IMR-90 (cell line): ENCODE results near the gene IL6. TPM values are rescaled to one million over a fixed set of nuclear protein-coding genes. Genes with fewer than 3 reads are reported as not detected.
A peak's percentile ranks its signal among the peaks of the same experiment; 100 is the strongest.

Experiments used
- ATAC-seq: fragments of 200-7000 bp; cut with Tn5 transposase; 2 replicates; pipeline ENCODE4 v1.9.1; 2020; ENCODE audit warnings: low read depth, mild to moderate bottlenecking, moderate library complexity
- BruUV-seq: library from RNA; stranded (reverse); fragments of 400-500 nt; replicated peaks from 2 replicates; lab custom pipeline; 2021; lab: Mats Ljungman, UMichigan
- CTCF ChIA-PET: fragments of 300-600 bp; formaldehyde crosslinking; extraction: SDS; loops from one replicate; lab custom pipeline; 2021; ENCODE audit warnings: antibody characterized with exemption; lab: Yijun Ruan, JAX
- POLR2A ChIA-PET: fragments of 300-600 bp; sonication (Branson Sonifier 250); formaldehyde crosslinking; loops from one replicate; lab custom pipeline; 2022; ENCODE audit warnings: antibody characterized with exemption; ENCODE audit not compliant: unreplicated experiment; lab: Charles Lee
- DNase-seq: peaks from one replicate; pipeline ENCODE4 v3.0.0; 2013
- H2AFZ ChIP-seq: replicated peaks from 2 replicates; pipeline ENCODE3; 2013; ENCODE audit warnings: low read length, mild to moderate bottlenecking; ENCODE audit not compliant: poor library complexity
- H2AK5ac ChIP-seq: 2 replicates; pipeline ENCODE4 v1.6.1; 2013; ENCODE audit warnings: low read depth, low read length, inconsistent platforms
- H2AK9ac ChIP-seq: replicated peaks from 2 replicates; pipeline ENCODE3; 2013; ENCODE audit warnings: mild to moderate bottlenecking, low read depth, low read length, moderate library complexity; ENCODE audit not compliant: poor library complexity
- H2BK120ac ChIP-seq: 2 replicates; pipeline ENCODE4 v1.6.1; 2013; ENCODE audit warnings: low read depth, low read length, inconsistent platforms
- H2BK15ac ChIP-seq: 3 replicates; pipeline ENCODE4 v1.6.1; 2013; ENCODE audit warnings: low read depth, low read length, inconsistent platforms
- H2BK20ac ChIP-seq: 2 replicates; pipeline ENCODE4 v1.6.1; 2013; ENCODE audit warnings: low read depth, mild to moderate bottlenecking, inconsistent platforms, low read length, moderate library complexity
- H2BK5ac ChIP-seq: 2 replicates; pipeline ENCODE4 v1.6.1; 2013; ENCODE audit warnings: mild to moderate bottlenecking, low read depth, low read length, inconsistent platforms; ENCODE audit not compliant: poor library complexity, severe bottlenecking
- H3K14ac ChIP-seq: replicated peaks from 2 replicates; pipeline ENCODE4 v1.6.1; 2013; ENCODE audit warnings: low read depth, low read length, inconsistent platforms
- H3K18ac ChIP-seq: 2 replicates; pipeline ENCODE4 v1.6.1; 2013; ENCODE audit warnings: low read depth, low read length, control low read depth
- H3K23ac ChIP-seq: 2 replicates; pipeline ENCODE4 v1.6.1; 2013; ENCODE audit warnings: low read depth, low read length, inconsistent platforms
- H3K27ac ChIP-seq: 2 replicates; pipeline ENCODE4 v1.5.1; 2013; ENCODE audit warnings: mild to moderate bottlenecking, control low read depth, low read length; ENCODE audit not compliant: insufficient read depth
- H3K27me3 ChIP-seq: 2 replicates; pipeline ENCODE4 v1.6.1; 2013; ENCODE audit warnings: low read length; ENCODE audit not compliant: control insufficient read depth, insufficient read depth
- H3K36me3 ChIP-seq: 2 replicates; pipeline ENCODE4 v1.6.1; 2013; ENCODE audit warnings: low read length, mixed read lengths; ENCODE audit not compliant: control insufficient read depth, insufficient read depth
- H3K4ac ChIP-seq: 2 replicates; pipeline ENCODE4 v1.6.1; 2013; ENCODE audit warnings: low read depth, low read length, inconsistent platforms
- H3K4me1 ChIP-seq: 2 replicates; pipeline ENCODE4 v1.6.1; 2013; ENCODE audit warnings: low read length, mixed read lengths; ENCODE audit not compliant: control insufficient read depth, insufficient read depth
- H3K4me2 ChIP-seq: 2 replicates; pipeline ENCODE4 v1.6.1; 2013; ENCODE audit warnings: low read depth, mild to moderate bottlenecking, control low read depth, low read length, moderate library complexity
- H3K4me3 ChIP-seq: 2 replicates; pipeline ENCODE4 v1.5.1; 2013; ENCODE audit warnings: low read depth, mild to moderate bottlenecking, control low read depth, low read length, moderate library complexity; ENCODE audit not compliant: insufficient read depth
- H3K56ac ChIP-seq: 2 replicates; pipeline ENCODE4 v1.6.1; 2013; ENCODE audit warnings: low read length, inconsistent platforms; ENCODE audit not compliant: insufficient read depth; ENCODE audit errors: extremely low read depth
- H3K79me1 ChIP-seq, 2 experiments: 2 replicates each; pipeline ENCODE4 v1.6.1; 2013; ENCODE audit warnings: low read length in 2 of 2, inconsistent platforms in 1 of 2, low read depth in 1 of 2
- H3K9ac ChIP-seq: 2 replicates; pipeline ENCODE4 v1.6.1; 2013; ENCODE audit warnings: low read depth, low read length, control low read depth
- H3K9me1 ChIP-seq: 2 replicates; pipeline ENCODE4 v1.6.1; 2013; ENCODE audit warnings: low read length, inconsistent platforms; ENCODE audit not compliant: insufficient read depth
- H3K9me3 ChIP-seq: 2 replicates; pipeline ENCODE4 v1.6.1; 2013; ENCODE audit warnings: low read length; ENCODE audit not compliant: control insufficient read depth, insufficient read depth
- H4K20me1 ChIP-seq: 2 replicates; pipeline ENCODE4 v1.6.1; 2013; ENCODE audit warnings: low read length, inconsistent platforms; ENCODE audit not compliant: insufficient read depth
- H4K5ac ChIP-seq: 2 replicates; pipeline ENCODE4 v1.6.1; 2013; ENCODE audit warnings: mild to moderate bottlenecking, low read depth, low read length, control low read depth
- H4K8ac ChIP-seq, 2 experiments: 2 replicates each; pipeline ENCODE4 v1.6.1; 2013; ENCODE audit warnings: low read depth in 2 of 2, low read length in 2 of 2, control low read depth in 1 of 2, inconsistent platforms in 1 of 2
- H4K91ac ChIP-seq: 2 replicates; pipeline ENCODE4 v1.6.1; 2013; ENCODE audit warnings: low read depth, low read length, inconsistent platforms; ENCODE audit not compliant: insufficient read depth
- BHLHE40 ChIP-seq: fragments of 150-350 bp; IDR thresholded peaks from 2 replicates; pipeline ENCODE4 v1.6.1; 2016; ENCODE audit warnings: mild to moderate bottlenecking, low read depth, low read length
- CEBPB ChIP-seq: IDR thresholded peaks from 2 replicates; pipeline ENCODE4 v1.6.1; 2012; ENCODE audit warnings: low read depth, low read length, improper control_type of control experiment
- CHD1 ChIP-seq: IDR thresholded peaks from 2 replicates; pipeline ENCODE4 v1.6.1; 2012; ENCODE audit warnings: low read depth, low read length, improper control_type of control experiment
- FOS ChIP-seq: fragments of 150-350 bp; IDR thresholded peaks from 2 replicates; pipeline ENCODE4 v1.6.1; 2016; ENCODE audit warnings: low read depth, low read length
- MAFK ChIP-seq: IDR thresholded peaks from 2 replicates; pipeline ENCODE4 v1.6.1; 2012; ENCODE audit warnings: low read depth, low read length, improper control_type of control experiment
- MAZ ChIP-seq: IDR thresholded peaks from 2 replicates; pipeline ENCODE4 v1.6.1; 2012; ENCODE audit warnings: low read depth, mild to moderate bottlenecking, low read length, improper control_type of control experiment, moderate library complexity, borderline replicate concordance
- MXI1 ChIP-seq: IDR thresholded peaks from 2 replicates; pipeline ENCODE4 v1.6.1; 2012; ENCODE audit warnings: low read depth, mild to moderate bottlenecking, low read length, moderate library complexity, borderline replicate concordance
- NFE2L2 ChIP-seq: fragments of 150-350 bp; IDR thresholded peaks from 2 replicates; pipeline ENCODE4 v1.6.1; 2016; ENCODE audit warnings: low read depth, mild to moderate bottlenecking, low read length
- POLR2A ChIP-seq: IDR thresholded peaks from 2 replicates; pipeline ENCODE4 v1.6.1; 2012; ENCODE audit warnings: mild to moderate bottlenecking, low read depth, low read length
- RAD21 ChIP-seq: IDR thresholded peaks from 2 replicates; pipeline ENCODE4 v1.6.1; 2012; ENCODE audit warnings: low read length, improper control_type of control experiment
- RCOR1 ChIP-seq: IDR thresholded peaks from 2 replicates; pipeline ENCODE4 v1.6.1; 2012; ENCODE audit warnings: mild to moderate bottlenecking, low read length, improper control_type of control experiment; ENCODE audit not compliant: insufficient replicate concordance
- WGBS, 2 experiments: methylation state at CpG; one replicate each; pipeline versions ENCODE4 v1.1.5 to v1.1.7; 2013; ENCODE audit warnings: missing lambda C conversion rate in 2 of 2; ENCODE audit not compliant: insufficient read length in 1 of 2; ENCODE audit errors: extremely low coverage in 2 of 2; 5-methylcytosine and 5-hydroxymethylcytosine counted together
- dilution Hi-C: fragments of 300-500 bp; cut with HindIII; formaldehyde crosslinking; loops from one replicate; pipeline ENCODE4 v1.14.3; 2018; ENCODE audit warnings: low sequenced_read_pairs; ENCODE audit not compliant: unreplicated experiment
- in situ Hi-C: fragments of 300-500 bp; cut with MboI; formaldehyde crosslinking; loops from 3 replicates; pipeline ENCODE4 v1.14.3; 2019; ENCODE audit warnings: low sequenced_read_pairs, inconsistent platforms, mixed read lengths
- intact Hi-C: fragments of 100-400 bp; cut with micrococcal nuclease; formaldehyde crosslinking; loops from 2 replicates; pipeline ENCODE4 v1.10.0; 2022
- polyA plus RNA-seq, 3 experiments: library from polyadenylated mRNA; depleted of rRNA; stranded (reverse); fragments of >200 nt; gene quantifications; 2 replicates each; pipeline ENCODE4 v1.2.3, GENCODE V29; 2012; ENCODE audit warnings: low replicate concordance in 1 of 3
- total RNA-seq: library from RNA; depleted of rRNA; stranded (reverse); fragments of >200 nt; gene quantifications from 2 replicates; pipeline ENCODE4 v1.2.3, GENCODE V29; 2012
- TF ChIP-seq, protein P1 (sequence below): fragments of 150-350 bp; IDR thresholded peaks from 2 replicates; pipeline ENCODE4 v1.6.1; 2016; ENCODE audit warnings: low read depth, mild to moderate bottlenecking, low read length, moderate library complexity, borderline replicate concordance
- TF ChIP-seq, protein P2 (sequence below): fragments of 150-350 bp; IDR thresholded peaks from 2 replicates; pipeline ENCODE4 v1.6.1; 2017; ENCODE audit warnings: mild to moderate bottlenecking, antibody characterized with exemption, low read length, low read depth

IL6 gene
- total and polyA plus RNA-seq, 2 of the 4 experiments (the other 2 are of a cell fraction), result 15.2 to 50.8 TPM

DNA sequence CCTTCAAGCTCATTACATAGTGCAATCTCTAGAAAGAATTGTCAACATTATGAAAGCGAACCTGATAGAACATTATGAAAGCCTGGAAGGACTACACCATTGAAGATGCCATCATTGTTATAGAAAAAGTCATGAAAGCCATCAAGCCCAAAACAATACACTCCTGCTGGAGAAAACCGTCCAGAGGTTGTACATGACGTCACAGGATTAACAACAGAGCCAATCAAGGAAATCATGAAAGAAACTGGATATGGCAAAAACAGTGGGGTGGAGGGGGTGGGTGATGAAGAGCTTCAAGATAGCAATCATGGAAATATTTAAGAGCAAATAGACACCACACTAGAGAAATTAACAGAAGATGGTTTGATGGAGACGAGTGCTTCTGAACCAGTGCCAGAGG, 50.0 kb downstream of the IL6 start:
- DNase-seq (no peak), ATAC-seq (no peak)
- intact Hi-C loops (loop anchor here (5.0 kb wide), 1 partner anchor 35 kb away; no protein-coding TSS in a partner anchor), dilution Hi-C loops (no loop called here), in situ Hi-C loops (no loop called here)
- no peak overlapping the region for H3K4me3 ChIP-seq
- no peak overlapping the region for H2BK120ac ChIP-seq
- no peak overlapping the region; the same call in 1 of the 2 replicates for H3K23ac ChIP-seq
- H4K5ac ChIP-seq, result no peak overlapping the region
- H3K9me3 ChIP-seq, result no peaks in the 10 kb centered on the region
- peak overlapping the region; percentile 40; the same call in 1 of the 2 replicates for H2AK5ac ChIP-seq
- H2BK20ac ChIP-seq, result no peak overlapping the region; the same call in 1 of the 2 replicates
- no peak overlapping the region for H3K56ac ChIP-seq
- H3K9me1 ChIP-seq, result peaks cover 4% of the 10 kb centered on the region
- H3K4me1 ChIP-seq, result peaks cover 4% of the 10 kb centered on the region
- no peaks in the 10 kb centered on the region for H3K27me3 ChIP-seq
- H4K8ac ChIP-seq, result no peak overlapping the region
- TF ChIP-seq, protein P1, sequence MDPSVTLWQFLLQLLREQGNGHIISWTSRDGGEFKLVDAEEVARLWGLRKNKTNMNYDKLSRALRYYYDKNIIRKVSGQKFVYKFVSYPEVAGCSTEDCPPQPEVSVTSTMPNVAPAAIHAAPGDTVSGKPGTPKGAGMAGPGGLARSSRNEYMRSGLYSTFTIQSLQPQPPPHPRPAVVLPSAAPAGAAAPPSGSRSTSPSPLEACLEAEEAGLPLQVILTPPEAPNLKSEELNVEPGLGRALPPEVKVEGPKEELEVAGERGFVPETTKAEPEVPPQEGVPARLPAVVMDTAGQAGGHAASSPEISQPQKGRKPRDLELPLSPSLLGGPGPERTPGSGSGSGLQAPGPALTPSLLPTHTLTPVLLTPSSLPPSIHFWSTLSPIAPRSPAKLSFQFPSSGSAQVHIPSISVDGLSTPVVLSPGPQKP, result no peak
- TF ChIP-seq MAFK (no peak), MAZ (no peak), RCOR1 (no peak), FOS (no peak), NFE2L2 (no peak), POLR2A (no peak), CEBPB (no peak), BHLHE40 (no peak), CHD1 (no peak), MXI1 (no peak), RAD21 (no peak)
- TF ChIP-seq, protein P2, sequence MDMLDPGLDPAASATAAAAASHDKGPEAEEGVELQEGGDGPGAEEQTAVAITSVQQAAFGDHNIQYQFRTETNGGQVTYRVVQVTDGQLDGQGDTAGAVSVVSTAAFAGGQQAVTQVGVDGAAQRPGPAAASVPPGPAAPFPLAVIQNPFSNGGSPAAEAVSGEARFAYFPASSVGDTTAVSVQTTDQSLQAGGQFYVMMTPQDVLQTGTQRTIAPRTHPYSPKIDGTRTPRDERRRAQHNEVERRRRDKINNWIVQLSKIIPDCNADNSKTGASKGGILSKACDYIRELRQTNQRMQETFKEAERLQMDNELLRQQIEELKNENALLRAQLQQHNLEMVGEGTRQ, result no peak
- no TSS peak for BruUV-seq
- H3K9ac ChIP-seq, result no peak overlapping the region
- no peak overlapping the region for H2AFZ ChIP-seq
- H4K20me1 ChIP-seq, result no peaks in the 10 kb centered on the region
- no peak overlapping the region for H2AK9ac ChIP-seq
- POLR2A ChIA-PET, result no interaction called here
- H2BK15ac ChIP-seq, result peak overlapping the region; percentile 38; the same call in 1 of the 3 replicates
- H3K14ac ChIP-seq, result no peak overlapping the region
- H3K36me3 ChIP-seq, result no peaks in the 10 kb centered on the region
- CTCF ChIA-PET, result no interaction called here
- 0 out of 4 replicates have a peak, but pooled peaks cover 0 to 2% of the 10 kb centered on the region in 2 experiments for H3K79me1 ChIP-seq
- no CpG with 5 or more reads among the region's 4 CpGs for WGBS, 2 experiments
- no peak overlapping the region for H3K18ac ChIP-seq
- H4K91ac ChIP-seq, result no peak overlapping the region
- no peak overlapping the region for H3K4me2 ChIP-seq
- no peak overlapping the region for H3K27ac ChIP-seq
- H3K4ac ChIP-seq, result 0 out of 2 replicates have a peak overlapping the region, but pooled peaks have one; percentile 21
- H2BK5ac ChIP-seq, result no peak overlapping the region
